G401.6 (cell line): Measurements from ENCODE around the gene MAGI1.

Experiments
- FAIRE-seq: peaks from 2 replicates; lab custom pipeline; 2012; peaks lifted over from hg19 to GRCh38; lab: Jason Lieb, UNC

Gene MAGI1

GRCh38 chr3:65830948-65831732 lies 207.6 kb downstream of the MAGI1 start:
- no peak for FAIRE-seq

GRCh38 chr3:65829228-65829627 lies 209.5 kb downstream of the MAGI1 start:
- no peak for FAIRE-seq

- no peak for FAIRE-seq
Measured at GRCh38 chr3:65828706-65829105, 210.0 kb downstream of the MAGI1 start.

- no peak for FAIRE-seq
Measured at GRCh38 chr3:65827076-65827475, 211.6 kb downstream of the MAGI1 start.

- FAIRE-seq = no peak
Measured at GRCh38 chr3:65824166-65824565, 214.6 kb downstream of the MAGI1 start.

- no peak for FAIRE-seq
Measured at GRCh38 chr3:65820600-65820999, 218.1 kb downstream of the MAGI1 start.

- no peak for FAIRE-seq
Measured at GRCh38 chr3:65819896-65820295, 218.8 kb downstream of the MAGI1 start.

- no peak for FAIRE-seq
Measured at GRCh38 chr3:65817553-65818126, 221.1 kb downstream of the MAGI1 start.

- no peak for FAIRE-seq
Measured at GRCh38 chr3:65816208-65816607, 222.5 kb downstream of the MAGI1 start.

GRCh38 chr3:65814845-65815578 lies 223.7 kb downstream of the MAGI1 start:
- no peak for FAIRE-seq

GRCh38 chr3:65811892-65812291 lies 226.8 kb downstream of the MAGI1 start:
- no peak for FAIRE-seq

GRCh38 chr3:65811086-65811761 lies 227.5 kb downstream of the MAGI1 start:
- no peak for FAIRE-seq

- FAIRE-seq = no peak
Measured at GRCh38 chr3:65810302-65810701, 228.4 kb downstream of the MAGI1 start.

GRCh38 chr3:65809641-65810150 lies 229.0 kb downstream of the MAGI1 start:
- FAIRE-seq = no peak

GRCh38 chr3:65808824-65809223 lies 229.9 kb downstream of the MAGI1 start:
- FAIRE-seq = no peak

GRCh38 chr3:65808407-65808806 lies 230.3 kb downstream of the MAGI1 start:
- no peak for FAIRE-seq

- FAIRE-seq = no peak
Measured at GRCh38 chr3:65807225-65807624, 231.5 kb downstream of the MAGI1 start.

- FAIRE-seq = no peak
Measured at GRCh38 chr3:65806600-65806999, 232.1 kb downstream of the MAGI1 start.

- no peak for FAIRE-seq
Measured at GRCh38 chr3:65796676-65797075, 242.0 kb downstream of the MAGI1 start.

GRCh38 chr3:65795166-65795565 lies 243.6 kb downstream of the MAGI1 start:
- no peak for FAIRE-seq

GRCh38 chr3:65793495-65794200 lies 245.1 kb downstream of the MAGI1 start:
- FAIRE-seq = no peak

- no peak for FAIRE-seq
Measured at GRCh38 chr3:65788461-65788860, 250.3 kb downstream of the MAGI1 start.
